NCI-H748 (cell line): ENCODE data around the gene MYOD1.

Experiments
- DNase-seq: peaks from one replicate; lab custom pipeline; 2025; ENCODE audit not compliant: unreplicated experiment; lab: John Stamatoyannopoulos, UW

MYOD1 gene

GRCh38 chr11:17748761-17749721 lies 29.7 kb downstream of the MYOD1 start:
- no peak for DNase-seq

GRCh38 chr11:17750013-17750800 lies 30.8 kb downstream of the MYOD1 start:
- DNase-seq, result no peak

GRCh38 chr11:17750801-17751165 lies 31.4 kb downstream of the MYOD1 start:
- DNase-seq, result no peak

GRCh38 chr11:17751558-17751957 lies 32.2 kb downstream of the MYOD1 start:
- DNase-seq, result no peak

- peak; percentile 26 for DNase-seq
These were observed 32.8 kb downstream of the MYOD1 start for GRCh38 chr11:17752144-17752543.

GRCh38 chr11:17753153-17753552 lies 33.8 kb downstream of the MYOD1 start:
- DNase-seq, result no peak

- no peak for DNase-seq
These were observed 34.3 kb downstream of the MYOD1 start for GRCh38 chr11:17753641-17754040.

- no peak for DNase-seq
These were observed 36.5 kb downstream of the MYOD1 start for GRCh38 chr11:17755891-17756290.

GRCh38 chr11:17760102-17761029 lies 41.0 kb downstream of the MYOD1 start:
- peak; percentile 72 for DNase-seq

GRCh38 chr11:17762309-17762974 lies 43.1 kb downstream of the MYOD1 start:
- no peak for DNase-seq

GRCh38 chr11:17763244-17763643 lies 43.9 kb downstream of the MYOD1 start:
- DNase-seq, result no peak

- no peak for DNase-seq
These were observed 44.3 kb downstream of the MYOD1 start for GRCh38 chr11:17763703-17764102.

- peak; percentile 42 for DNase-seq
These were observed 45.3 kb downstream of the MYOD1 start for GRCh38 chr11:17764446-17765218.

- DNase-seq, result peak; percentile 49
These were observed 46.1 kb downstream of the MYOD1 start for GRCh38 chr11:17765356-17766072.

GRCh38 chr11:17766073-17766359 lies 46.6 kb downstream of the MYOD1 start:
- DNase-seq, result no peak

GRCh38 chr11:17766590-17766989 lies 47.2 kb downstream of the MYOD1 start:
- no peak for DNase-seq

GRCh38 chr11:17767301-17767885 lies 48.0 kb downstream of the MYOD1 start:
- no peak for DNase-seq

GRCh38 chr11:17767914-17768313 lies 48.5 kb downstream of the MYOD1 start:
- DNase-seq, result no peak

- DNase-seq, result no peak
These were observed 49.2 kb downstream of the MYOD1 start for GRCh38 chr11:17768547-17768946.
